KBM-7 (cell line): ENCODE results near the gene FRMPD4.
"Not testable (repeated sequence)": the region's sequence is repeated elsewhere in the genome, so short reads cannot be mapped to it uniquely, and the experiment has no call there.

Experiments
- DNase-seq: peaks from one replicate; pipeline ENCODE4 v3.0.0-alpha.2; 2015
- in situ Hi-C: fragments of 300-500 bp; cut with MboI; formaldehyde crosslinking; loops from 2 replicates; pipeline ENCODE4 v1.14.3; 2020; ENCODE audit warnings: low sequenced_read_pairs, low pct_unique_long_range_greater_than_20kb, mixed read lengths

The FRMPD4 gene

DNA sequence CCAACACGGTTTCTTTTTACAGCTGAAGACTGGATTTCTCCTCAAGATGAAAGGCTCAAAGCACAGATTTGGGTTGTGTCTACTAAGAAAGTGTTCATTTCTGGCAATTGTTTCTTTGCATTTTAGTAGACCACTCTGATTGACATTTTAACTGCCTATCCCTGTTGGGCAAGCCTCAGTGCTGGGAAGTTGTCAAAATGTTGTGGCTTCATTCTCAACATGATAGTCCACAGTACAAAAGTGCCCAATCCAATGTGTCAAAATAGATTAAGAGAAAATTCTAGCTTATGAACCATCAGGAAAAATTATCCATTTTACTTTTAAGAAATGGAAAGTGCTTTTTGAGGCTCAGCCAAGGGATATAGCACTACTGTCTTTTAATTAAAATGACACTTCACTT lies 329.0 kb downstream of the FRMPD4 start:
- in situ Hi-C loops = no loop called here
- no peak for DNase-seq

DNA sequence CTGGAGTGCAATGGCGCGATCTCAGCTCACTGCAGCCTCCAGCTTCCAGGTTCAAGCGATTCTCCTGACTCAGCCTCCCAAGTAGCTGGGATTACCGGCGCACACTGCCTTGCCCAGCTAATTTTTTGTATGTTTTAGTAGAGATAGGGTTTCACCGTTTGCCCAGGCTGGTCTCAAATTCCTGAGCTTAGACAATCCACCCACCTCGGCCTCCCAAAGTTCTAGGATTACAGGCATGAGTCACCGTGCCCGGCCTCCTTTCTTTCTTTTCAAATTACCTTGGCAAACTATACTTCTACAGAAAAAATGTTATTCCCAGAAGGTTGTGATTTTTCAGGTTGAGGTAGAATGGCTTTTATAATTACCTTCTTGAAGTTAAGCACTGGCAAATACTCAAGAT lies 331.0 kb downstream of the FRMPD4 start:
- in situ Hi-C loops = no loop called here
- no peak for DNase-seq

DNA sequence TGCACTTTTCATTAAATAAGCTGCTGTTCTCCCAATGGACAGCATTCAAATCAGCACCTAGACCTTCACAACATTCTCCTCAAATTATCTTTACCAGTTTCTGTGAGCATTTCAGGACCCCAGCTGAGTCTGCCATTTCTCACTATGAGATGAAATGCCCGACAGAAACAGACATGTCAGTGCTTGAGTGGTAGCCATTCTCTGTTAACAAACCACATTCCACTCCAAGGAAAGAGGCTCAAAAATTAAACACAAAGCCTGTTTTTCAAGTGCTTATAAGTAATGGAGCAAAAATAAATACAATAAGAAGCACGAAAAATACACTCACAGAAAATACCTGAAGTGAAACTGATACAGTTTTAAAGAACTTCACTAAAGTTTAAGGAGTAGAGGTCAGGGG lies 332.8 kb downstream of the FRMPD4 start:
- no peak for DNase-seq
- in situ Hi-C loops = no loop called here

DNA sequence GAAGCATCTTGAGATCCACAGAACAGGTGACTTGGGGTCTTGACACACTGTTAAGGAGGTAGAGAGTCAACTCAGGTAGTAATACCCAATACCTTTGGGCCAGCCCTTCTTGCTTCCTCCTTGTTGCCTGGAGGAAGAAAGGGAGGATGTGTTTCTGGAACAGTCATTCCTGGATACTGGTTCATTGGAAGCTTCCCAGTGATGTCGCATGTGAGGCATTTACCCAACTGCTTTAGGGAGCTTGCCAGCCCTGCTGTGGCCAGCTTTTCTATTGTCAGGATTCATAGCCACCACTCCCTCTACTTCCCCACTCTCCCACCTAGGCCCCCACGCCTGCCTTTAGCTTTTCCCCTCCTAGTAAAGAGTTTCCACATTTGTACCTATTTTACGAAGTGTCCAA lies 342.7 kb downstream of the FRMPD4 start:
- in situ Hi-C loops = no loop called here
- no peak for DNase-seq

DNA sequence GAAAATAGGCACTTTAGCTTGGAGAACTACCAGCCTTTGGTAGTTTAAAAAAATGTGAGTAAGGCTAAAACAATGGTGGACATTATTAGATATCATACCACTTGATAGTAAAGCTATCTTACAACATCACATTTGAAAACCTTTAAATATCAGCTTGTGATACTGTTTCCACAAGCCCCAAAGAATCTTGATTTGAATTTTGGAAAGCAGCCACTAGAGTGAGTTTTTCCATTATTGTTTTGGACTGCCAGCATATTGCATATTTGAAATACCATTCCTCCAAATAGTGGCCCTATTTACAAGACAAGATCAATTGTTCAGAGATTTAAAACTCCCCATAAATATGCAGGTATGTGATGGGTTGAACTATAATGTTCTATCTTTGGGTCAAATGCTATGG lies 349.9 kb downstream of the FRMPD4 start:
- no peak for DNase-seq
- in situ Hi-C loops = no loop called here

DNA sequence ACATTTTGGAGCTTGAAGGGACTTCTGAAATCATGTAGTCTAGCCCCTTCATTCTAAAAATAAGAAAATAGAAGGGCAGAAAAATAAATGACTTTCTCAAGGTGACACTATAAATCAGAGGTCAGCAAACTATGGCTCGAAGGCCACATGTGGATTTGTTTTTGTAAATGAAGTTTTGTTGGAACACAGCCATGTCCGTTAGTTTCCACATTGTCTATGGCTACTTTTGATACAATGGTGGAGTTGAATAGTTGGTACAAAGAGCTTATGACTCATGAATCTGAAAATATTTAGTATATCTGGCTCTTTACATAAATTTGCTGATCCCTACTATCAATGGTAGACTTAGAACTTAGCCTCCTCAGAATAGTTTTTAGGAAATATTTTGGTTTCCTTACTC lies 350.5 kb downstream of the FRMPD4 start:
- in situ Hi-C loops = no loop called here
- DNase-seq = no peak

DNA sequence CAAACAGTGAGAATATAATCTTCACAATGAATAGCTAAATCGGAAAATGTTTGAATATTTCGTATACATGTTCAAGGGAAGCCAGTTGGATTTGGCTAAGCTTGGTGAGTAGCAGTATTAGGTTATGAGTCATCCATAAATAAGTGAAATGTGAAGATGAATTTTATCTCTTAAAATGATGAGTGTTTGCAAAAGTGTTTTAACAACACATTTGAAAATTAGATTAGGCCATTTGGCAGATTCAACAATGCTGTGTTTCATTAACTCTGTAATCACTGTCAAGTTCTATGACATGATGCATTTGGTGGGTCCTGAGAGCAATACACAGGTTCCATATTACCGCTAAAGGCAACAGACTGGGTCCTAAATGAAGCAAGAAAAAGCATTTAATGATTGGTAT lies 351.1 kb downstream of the FRMPD4 start:
- DNase-seq = no peak
- in situ Hi-C loops = no loop called here

DNA sequence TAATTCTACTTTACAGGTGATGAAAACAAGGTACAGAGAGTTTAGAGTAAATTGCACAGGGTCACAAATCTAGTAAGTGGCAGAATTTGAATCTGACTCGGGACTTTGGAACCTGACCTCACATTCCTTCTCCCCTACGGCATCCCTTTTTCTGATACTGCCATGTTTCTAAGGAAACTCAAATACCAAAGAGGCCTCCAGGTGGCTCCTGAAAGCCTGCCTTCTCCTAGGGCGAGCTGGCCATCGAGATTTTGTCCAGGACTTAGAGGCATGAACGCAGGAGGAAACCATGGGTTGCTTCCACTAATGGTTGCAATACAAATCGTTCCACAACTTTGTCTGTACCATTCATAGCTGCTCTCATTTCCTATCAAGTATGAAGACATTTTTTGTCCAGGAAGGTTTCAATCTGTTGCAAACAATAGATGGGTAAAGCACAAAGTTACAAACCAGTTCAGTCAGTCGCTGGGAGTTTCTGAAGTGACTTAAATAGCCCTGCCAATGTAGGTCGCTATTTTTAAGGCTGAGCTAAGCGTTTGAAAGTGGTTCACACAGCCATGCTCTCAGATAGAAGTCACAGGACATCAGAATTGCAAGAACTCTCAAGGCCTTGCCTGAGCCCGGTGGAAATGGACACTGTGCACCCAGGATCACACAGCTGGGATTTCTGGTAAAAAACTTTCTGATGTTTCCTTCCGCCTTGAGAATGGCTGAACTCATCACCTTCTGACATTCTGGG lies 356.3 kb downstream of the FRMPD4 start:
- in situ Hi-C loops = no loop called here
- DNase-seq = no peak

DNA sequence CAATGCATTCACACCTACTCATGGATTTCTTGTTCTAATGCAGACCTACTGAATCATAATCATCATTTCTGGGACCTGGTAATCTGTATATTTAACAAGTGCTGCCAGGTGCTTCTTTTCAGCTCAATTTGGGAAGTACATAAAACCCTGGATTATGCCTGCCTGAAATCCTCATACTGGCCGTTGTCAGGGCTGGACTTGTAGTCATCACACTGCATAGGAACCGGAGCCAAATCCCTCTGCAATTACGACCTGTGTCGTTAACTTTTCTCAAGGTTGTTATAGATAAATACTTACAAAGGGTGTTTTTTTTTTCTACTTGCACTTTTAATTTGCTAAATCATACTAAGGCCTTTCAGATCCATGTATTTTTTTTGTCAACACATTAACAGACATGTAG lies 358.1 kb downstream of the FRMPD4 start:
- no peak for DNase-seq
- in situ Hi-C loops = no loop called here

DNA sequence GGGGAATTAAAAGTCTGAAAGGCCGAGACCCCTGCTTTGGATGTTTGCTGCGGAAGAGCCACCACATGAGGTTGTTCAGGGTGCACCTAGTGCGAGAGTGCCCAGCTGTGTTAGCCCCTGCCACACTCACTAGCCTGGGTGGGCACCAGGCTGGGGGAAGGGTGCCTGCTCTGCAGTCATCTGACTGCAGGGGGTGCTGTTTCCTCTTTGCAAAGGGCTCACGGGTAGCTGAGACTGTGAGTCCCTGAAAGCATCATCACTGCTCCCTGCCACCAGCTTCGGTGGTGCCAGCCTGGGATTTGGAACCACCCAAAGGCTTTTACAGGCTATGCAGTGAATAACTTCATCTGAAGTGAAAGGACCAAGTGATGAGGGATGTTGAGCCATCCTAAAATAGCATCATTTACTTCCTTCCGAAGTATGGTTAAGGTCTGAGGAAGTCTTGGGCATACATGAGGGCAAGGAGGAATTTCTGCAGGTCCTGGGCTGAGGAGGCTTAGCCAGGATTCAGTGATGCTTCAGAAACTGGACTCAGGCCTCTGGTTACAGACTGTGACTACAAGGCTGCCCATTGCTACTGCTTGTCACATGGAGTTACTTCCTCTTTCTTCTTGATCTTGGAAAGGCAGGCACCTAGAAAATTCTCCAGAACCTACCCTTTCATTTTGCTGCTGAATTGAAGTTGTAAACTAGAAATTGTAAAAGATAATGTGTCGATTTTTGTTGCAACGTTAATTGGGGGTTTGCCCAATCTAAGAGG lies 359.7 kb downstream of the FRMPD4 start:
- in situ Hi-C loops = no loop called here
- DNase-seq = peak; percentile 23

DNA sequence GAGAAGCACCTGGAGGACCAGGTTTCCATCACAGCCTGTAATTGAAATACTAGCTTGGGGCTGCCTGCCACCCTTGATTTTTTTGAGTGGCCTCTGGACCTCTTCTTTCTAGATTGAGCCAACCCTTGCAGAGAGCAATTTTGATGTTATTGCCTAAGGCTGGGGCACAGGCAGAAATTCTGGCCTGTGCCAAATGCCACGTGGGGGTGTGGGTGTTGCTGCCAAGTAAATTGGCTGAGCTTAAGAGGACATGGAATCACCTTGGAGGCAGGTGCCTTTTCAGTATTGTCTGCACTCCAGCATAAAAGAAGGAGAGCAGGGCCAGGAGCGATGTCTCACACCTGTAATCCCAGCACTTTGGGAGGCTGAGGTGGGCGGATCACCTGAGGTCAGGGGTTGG lies 366.9 kb downstream of the FRMPD4 start:
- no peak for DNase-seq
- in situ Hi-C loops = no loop called here

DNA sequence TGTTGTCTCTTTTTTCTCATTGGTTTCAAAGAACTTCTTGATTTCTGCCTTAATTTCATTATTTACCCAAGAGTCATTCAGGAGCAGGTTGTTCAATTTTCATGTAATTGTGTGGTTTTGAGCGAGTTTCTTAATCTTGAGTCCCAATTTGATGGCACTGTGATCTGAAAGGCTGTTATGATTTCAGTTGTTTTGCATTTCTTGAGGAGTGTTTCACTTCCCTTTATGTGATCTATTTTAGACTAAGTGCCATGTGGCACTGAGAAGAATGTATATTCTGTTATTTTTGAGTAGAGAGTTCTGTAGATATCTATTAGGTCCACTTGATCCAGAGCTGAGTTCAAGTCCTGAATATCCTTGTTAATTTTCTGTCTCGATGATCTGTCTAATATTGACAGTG lies 377.1 kb downstream of the FRMPD4 start:
- not testable (repeated sequence) for DNase-seq

DNA sequence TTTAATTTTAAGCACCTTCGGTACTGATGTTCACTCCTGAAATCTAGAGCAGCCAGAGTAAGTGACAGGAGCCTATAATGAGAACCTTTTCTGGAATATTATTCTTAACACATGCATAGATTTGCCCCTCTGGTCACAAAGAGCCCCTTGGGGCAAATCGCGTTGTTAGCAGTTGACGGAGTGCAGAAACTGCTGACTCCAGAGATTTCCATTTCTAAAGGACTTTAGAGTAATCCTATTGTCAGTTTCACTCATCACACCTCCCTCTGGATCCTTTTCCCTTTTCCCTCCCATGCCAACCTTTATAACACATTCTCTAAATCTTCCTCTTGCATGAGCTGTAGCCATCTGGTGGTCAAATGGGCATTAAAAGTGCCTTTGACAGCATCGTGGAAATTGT lies 388.0 kb downstream of the FRMPD4 start:
- no peak for DNase-seq

More for the DNA sequence above, 377.1 kb downstream of the FRMPD4 start:
- in situ Hi-C loops = not testable (repeated sequence)

DNA sequence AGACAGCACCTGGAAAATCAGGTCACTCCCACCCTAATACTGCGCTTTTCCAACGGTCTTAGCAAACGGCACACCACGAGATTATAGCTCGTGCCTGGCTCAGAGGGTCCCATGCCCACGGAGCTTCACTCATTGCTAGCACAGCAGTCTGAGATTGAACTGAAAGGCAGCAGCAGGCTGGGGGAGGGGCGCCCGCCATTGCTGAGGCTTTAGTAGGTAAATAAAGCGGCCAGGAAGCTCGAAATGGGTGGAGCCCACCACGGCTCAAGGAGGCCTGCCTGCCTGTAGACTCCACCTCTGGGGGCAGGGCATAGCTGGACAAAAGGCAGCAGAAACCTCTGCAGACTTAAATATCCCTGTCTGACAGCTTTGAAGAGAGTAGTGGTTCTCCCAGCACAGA lies 399.8 kb downstream of the FRMPD4 start:
- in situ Hi-C loops, DNase-seq: not testable (repeated sequence)

More for the DNA sequence above, 388.0 kb downstream of the FRMPD4 start:
- in situ Hi-C loops = no loop called here

DNA sequence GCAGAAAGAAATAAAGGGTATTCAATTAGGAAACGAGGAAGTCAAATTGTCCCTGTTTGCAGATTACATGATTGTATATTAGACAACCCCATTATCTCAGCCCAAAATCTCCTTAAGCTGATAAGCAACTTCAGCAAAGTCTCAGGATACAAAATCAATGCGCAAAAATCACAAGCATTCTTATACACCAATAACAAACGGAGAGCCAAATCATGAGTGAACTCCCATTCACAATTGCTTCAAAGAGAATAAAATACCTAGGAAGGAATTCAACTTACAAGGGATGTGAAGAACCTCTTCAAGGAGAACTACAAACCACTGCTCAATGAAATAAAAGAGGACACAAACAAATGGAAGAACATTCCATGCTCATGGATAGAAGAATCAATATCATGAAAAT lies 404.0 kb downstream of the FRMPD4 start:
- in situ Hi-C loops, DNase-seq: not testable (repeated sequence)

DNA sequence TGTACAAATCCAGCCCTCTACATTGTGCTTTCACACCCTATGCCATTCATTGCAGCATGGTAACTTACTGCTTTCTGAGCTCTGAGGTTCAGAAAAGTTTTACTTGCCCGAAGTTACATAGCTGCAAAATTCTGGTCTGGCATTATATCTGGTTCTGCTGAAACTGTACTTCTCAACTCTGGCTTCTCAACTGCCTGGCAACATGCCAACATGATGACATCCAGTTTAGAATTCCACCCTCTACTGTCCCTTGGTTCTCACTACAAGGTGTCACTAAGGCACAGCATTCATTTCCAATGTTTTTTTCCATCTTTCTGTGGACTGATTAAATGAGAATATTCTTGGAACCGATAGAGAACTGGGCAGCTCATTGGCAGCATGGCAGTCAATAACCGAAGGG lies 410.1 kb downstream of the FRMPD4 start:
- DNase-seq = no peak
- in situ Hi-C loops = no loop called here

DNA sequence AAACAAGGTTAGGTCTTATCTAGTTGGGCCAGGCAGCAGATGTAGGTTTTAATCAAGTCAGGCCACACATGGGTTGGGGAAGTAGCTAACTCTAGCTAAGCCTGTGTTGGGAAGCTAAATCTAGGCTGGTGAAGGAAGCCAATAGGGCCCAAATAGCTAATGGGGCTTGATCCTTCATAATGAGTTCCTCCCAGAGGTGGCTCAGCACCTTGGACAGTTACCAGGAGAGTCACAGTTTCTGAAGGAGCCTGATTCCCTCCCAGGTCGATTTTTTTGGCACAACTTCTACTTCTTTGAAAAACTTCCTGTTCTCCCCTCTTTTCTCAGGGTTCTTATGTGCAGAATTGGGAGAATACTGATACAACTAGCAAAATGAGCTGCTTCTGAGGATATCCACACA lies 410.5 kb downstream of the FRMPD4 start:
- DNase-seq = peak; percentile 27
- in situ Hi-C loops = no loop called here

DNA sequence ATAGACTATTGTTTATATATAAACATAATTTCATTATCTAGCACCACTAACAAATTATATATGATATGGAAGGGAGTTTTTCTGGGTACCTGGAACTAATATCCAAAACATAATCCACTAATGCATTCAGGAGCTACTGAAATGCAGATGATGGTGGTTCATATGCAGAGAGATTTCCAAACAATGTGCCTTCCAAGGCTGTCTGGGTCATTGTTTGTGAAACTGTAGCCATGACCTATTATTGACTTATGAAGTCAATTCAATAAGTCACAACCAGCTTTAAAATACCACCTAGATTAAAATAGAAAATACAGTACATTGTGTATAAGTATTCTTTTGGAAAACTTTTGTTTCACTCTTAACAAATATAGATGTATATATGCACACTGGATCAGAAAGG lies 415.9 kb downstream of the FRMPD4 start:
- in situ Hi-C loops = no loop called here
- DNase-seq = no peak

DNA sequence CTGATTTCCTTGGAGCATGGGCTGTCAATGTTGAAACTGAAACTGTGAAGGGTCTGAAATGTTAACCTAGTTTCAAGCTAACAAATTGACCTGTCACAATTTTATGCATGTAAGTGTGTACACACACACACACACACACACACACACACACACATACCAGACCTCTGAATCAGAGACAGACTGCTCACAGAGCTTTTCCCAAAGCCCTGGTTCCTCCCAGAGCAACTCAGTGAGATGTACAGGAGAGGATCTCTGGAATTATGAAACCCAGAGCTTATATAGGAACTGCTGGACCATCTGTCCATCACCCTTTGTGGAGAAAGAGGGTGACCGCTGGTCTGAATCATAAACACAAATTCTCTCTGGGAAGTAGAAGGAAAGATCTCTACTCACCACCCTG lies 424.8 kb downstream of the FRMPD4 start:
- DNase-seq = no peak
- in situ Hi-C loops = no loop called here

DNA sequence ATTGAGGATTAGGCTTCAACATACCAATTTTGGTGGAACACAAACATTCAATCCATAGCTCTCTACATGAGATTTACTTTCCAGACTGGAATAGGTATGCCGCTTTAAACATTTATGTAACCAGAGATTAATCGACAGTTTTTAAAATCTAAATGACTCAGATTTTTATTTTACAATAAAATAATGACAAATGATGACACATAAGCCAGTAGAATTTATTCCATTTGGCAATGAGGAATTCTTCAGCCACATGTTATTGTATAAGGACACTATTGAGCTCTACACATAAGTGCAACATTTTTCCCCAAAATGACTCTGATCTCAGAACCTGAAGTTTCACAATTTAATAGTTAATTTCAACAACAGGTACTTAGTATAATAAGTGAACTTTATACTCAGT lies 425.9 kb downstream of the FRMPD4 start:
- in situ Hi-C loops = no loop called here

DNA sequence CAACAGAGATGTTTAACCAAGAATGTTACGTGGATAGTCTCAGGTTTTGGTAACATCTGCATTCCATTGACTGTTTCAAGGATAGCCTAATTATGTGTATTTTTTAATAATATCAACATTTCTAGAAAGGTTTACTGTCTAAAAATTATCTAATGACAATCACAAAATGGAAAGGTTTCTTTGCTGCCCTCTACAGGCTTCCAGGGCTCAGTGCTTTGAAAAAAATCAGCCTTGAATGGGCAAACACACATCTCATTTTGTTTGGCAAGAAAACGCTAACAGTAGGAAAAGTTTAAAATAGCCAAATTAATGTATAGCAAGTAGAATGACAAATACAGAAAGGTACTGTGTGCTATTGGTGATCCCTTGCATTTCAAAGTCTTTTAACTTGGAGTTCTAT lies 429.6 kb downstream of the FRMPD4 start:
- DNase-seq = peak; percentile 18

More for the DNA sequence above, 425.9 kb downstream of the FRMPD4 start:
- no peak for DNase-seq

More for the DNA sequence above, 429.6 kb downstream of the FRMPD4 start:
- in situ Hi-C loops = no loop called here
